ENCODE results near the gene ELMO2.

DNA sequence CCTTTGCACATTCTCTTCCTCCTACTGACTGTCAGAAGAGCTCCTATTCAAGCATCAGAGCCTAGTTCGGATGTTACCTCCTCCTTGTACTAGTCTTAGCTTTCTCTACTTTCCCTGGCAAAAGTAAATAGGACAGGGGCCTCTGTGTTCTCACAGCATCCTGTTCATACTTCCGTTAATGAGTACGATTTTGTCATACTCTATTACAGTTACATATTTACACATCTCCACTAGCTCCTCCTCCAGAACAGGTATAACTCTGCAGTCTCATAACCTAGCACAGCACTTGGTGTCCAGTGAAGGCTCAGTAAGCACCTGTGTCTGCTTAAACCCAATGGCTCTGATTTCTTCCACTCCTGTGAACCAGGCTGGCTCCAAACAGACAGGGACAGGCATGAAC, 7.0 kb downstream of the ELMO2 start:
- TF ChIP-seq EZH2phosphoT487 (IDR thresholded peaks at IDR 0.05; ENCODE audit: insufficient read depth, low read depth) (no peak), EZH2 (IDR thresholded peaks at IDR 0.05; ENCODE audit: insufficient read depth, poor library complexity, severe bottlenecking) (no peak)

Measured in GM23248 (cell line).